ENCODE measurements around the gene FOXP1. TPM values are rescaled to one million over a fixed set of nuclear protein-coding genes. Genes with fewer than 3 reads are reported as not detected.

Gene FOXP1
- total RNA-seq, 1 experiment from 2014 or later, result 24.8 TPM

GRCh38 chr3:71391361-71391760 is 192.2 kb downstream of the FOXP1 start:
- Histone ChIP-seq H3K4me1 (no peaks in the 10 kb centered on the region), H3K4me3 (no peak overlapping the region), H3K9me3 (replicated peaks) (no peaks in the 10 kb centered on the region), H3K27ac (no peak overlapping the region), H3K36me3 (no peaks in the 10 kb centered on the region), H3K27me3 (no peaks in the 10 kb centered on the region)
- DNase-seq, result no peak

- H3K9me3 ChIP-seq (replicated peaks), result no peaks in the 10 kb centered on the region
- H3K27me3 ChIP-seq, result no peaks in the 10 kb centered on the region
- peak in 1 of 2 experiments; percentile 3 for DNase-seq
- H3K36me3 ChIP-seq, result no peaks in the 10 kb centered on the region
- no peaks in the 10 kb centered on the region for H3K4me1 ChIP-seq
- H3K4me3 ChIP-seq, result no peak overlapping the region
- no peak overlapping the region for H3K27ac ChIP-seq
These were observed 193.5 kb downstream of the FOXP1 start for GRCh38 chr3:71389911-71390573.

GRCh38 chr3:71389191-71389590 is 194.3 kb downstream of the FOXP1 start:
- Histone ChIP-seq H3K27me3 (no peaks in the 10 kb centered on the region), H3K9me3 (replicated peaks) (no peaks in the 10 kb centered on the region), H3K4me1 (no peaks in the 10 kb centered on the region), H3K4me3 (no peak overlapping the region), H3K36me3 (no peaks in the 10 kb centered on the region), H3K27ac (no peak overlapping the region)
- DNase-seq, result no peak

- H3K4me1 ChIP-seq, result no peaks in the 10 kb centered on the region
- no peak overlapping the region for H3K4me3 ChIP-seq
- H3K27me3 ChIP-seq, result no peaks in the 10 kb centered on the region
- no peak overlapping the region for H3K27ac ChIP-seq
- DNase-seq, result no peak
- no peaks in the 10 kb centered on the region for H3K9me3 ChIP-seq (replicated peaks)
- no peaks in the 10 kb centered on the region for H3K36me3 ChIP-seq
These were observed 194.9 kb downstream of the FOXP1 start for GRCh38 chr3:71388535-71389120.

- Histone ChIP-seq H3K9me3 (replicated peaks) (no peaks in the 10 kb centered on the region), H3K4me1 (no peaks in the 10 kb centered on the region), H3K36me3 (no peaks in the 10 kb centered on the region), H3K27me3 (no peaks in the 10 kb centered on the region), H3K4me3 (no peak overlapping the region), H3K27ac (no peak overlapping the region)
- no peak for DNase-seq
These were observed 195.9 kb downstream of the FOXP1 start for GRCh38 chr3:71387586-71387985.

GRCh38 chr3:71384837-71385716 is 198.5 kb downstream of the FOXP1 start:
- H3K27me3 ChIP-seq, result no peaks in the 10 kb centered on the region
- no peaks in the 10 kb centered on the region for H3K4me1 ChIP-seq
- no peak for DNase-seq

GRCh38 chr3:71384388-71384787 is 199.1 kb downstream of the FOXP1 start:
- Histone ChIP-seq H3K9me3 (replicated peaks) (no peaks in the 10 kb centered on the region), H3K4me3 (no peak overlapping the region), H3K27me3 (no peaks in the 10 kb centered on the region), H3K36me3 (no peaks in the 10 kb centered on the region), H3K27ac (no peak overlapping the region), H3K4me1 (no peaks in the 10 kb centered on the region)
- no peak for DNase-seq

More at GRCh38 chr3:71384837-71385716, 198.5 kb downstream of the FOXP1 start:
- no peaks in the 10 kb centered on the region for H3K9me3 ChIP-seq (replicated peaks)
- H3K4me3 ChIP-seq, result no peak overlapping the region
- no peaks in the 10 kb centered on the region for H3K36me3 ChIP-seq
- H3K27ac ChIP-seq, result no peak overlapping the region

GRCh38 chr3:71380096-71380495 is 203.4 kb downstream of the FOXP1 start:
- Histone ChIP-seq H3K9me3 (replicated peaks) (no peaks in the 10 kb centered on the region), H3K27ac (no peak overlapping the region), H3K4me3 (no peak overlapping the region), H3K27me3 (no peaks in the 10 kb centered on the region), H3K4me1 (no peaks in the 10 kb centered on the region), H3K36me3 (no peaks in the 10 kb centered on the region)
- no peak for DNase-seq

- H3K27ac ChIP-seq, result no peak overlapping the region
- DNase-seq, result no peak
- H3K4me3 ChIP-seq, result no peak overlapping the region
These were observed 205.0 kb downstream of the FOXP1 start for GRCh38 chr3:71378509-71378908.

GRCh38 chr3:71376911-71377310 is 206.6 kb downstream of the FOXP1 start:
- no peak for DNase-seq
- Histone ChIP-seq H3K36me3 (no peaks in the 10 kb centered on the region), H3K9me3 (replicated peaks) (no peaks in the 10 kb centered on the region), H3K4me3 (no peak overlapping the region), H3K27me3 (no peaks in the 10 kb centered on the region), H3K4me1 (no peaks in the 10 kb centered on the region), H3K27ac (no peak overlapping the region)

More at GRCh38 chr3:71378509-71378908, 205.0 kb downstream of the FOXP1 start:
- Histone ChIP-seq H3K27me3 (no peaks in the 10 kb centered on the region), H3K36me3 (no peaks in the 10 kb centered on the region), H3K4me1 (no peaks in the 10 kb centered on the region), H3K9me3 (replicated peaks) (no peaks in the 10 kb centered on the region)

- no peak for DNase-seq
- H3K27ac ChIP-seq, result no peak overlapping the region
- no peaks in the 10 kb centered on the region for H3K27me3 ChIP-seq
- no peak overlapping the region for H3K4me3 ChIP-seq
- H3K36me3 ChIP-seq, result no peaks in the 10 kb centered on the region
- no peaks in the 10 kb centered on the region for H3K9me3 ChIP-seq (replicated peaks)
- H3K4me1 ChIP-seq, result no peaks in the 10 kb centered on the region
These were observed 207.0 kb downstream of the FOXP1 start for GRCh38 chr3:71376503-71376902.

- no peak for DNase-seq
- Histone ChIP-seq H3K27ac (no peak overlapping the region), H3K36me3 (no peaks in the 10 kb centered on the region), H3K27me3 (no peaks in the 10 kb centered on the region), H3K4me3 (no peak overlapping the region), H3K9me3 (replicated peaks) (no peaks in the 10 kb centered on the region), H3K4me1 (no peaks in the 10 kb centered on the region)
These were observed 208.9 kb downstream of the FOXP1 start for GRCh38 chr3:71374582-71374981.

- Histone ChIP-seq H3K4me3 (no peak overlapping the region), H3K9me3 (replicated peaks) (no peaks in the 10 kb centered on the region), H3K27me3 (no peaks in the 10 kb centered on the region), H3K27ac (no peak overlapping the region), H3K36me3 (no peaks in the 10 kb centered on the region), H3K4me1 (no peaks in the 10 kb centered on the region)
- no peak for DNase-seq
These were observed 210.5 kb downstream of the FOXP1 start for GRCh38 chr3:71372911-71373637.

- H3K27ac ChIP-seq, result no peak overlapping the region
- DNase-seq, result no peak
- H3K9me3 ChIP-seq (replicated peaks), result no peaks in the 10 kb centered on the region
- H3K36me3 ChIP-seq, result no peaks in the 10 kb centered on the region
- no peaks in the 10 kb centered on the region for H3K27me3 ChIP-seq
- no peaks in the 10 kb centered on the region for H3K4me1 ChIP-seq
- no peak overlapping the region for H3K4me3 ChIP-seq
These were observed 211.2 kb downstream of the FOXP1 start for GRCh38 chr3:71372241-71372768.
